OCI-LY1 (cell line): Measurements from ENCODE around the gene IZUMO1.

Experiments used
- CTCF ChIP-seq: fragments of 200-600 bp; sonication (generic), shearing (Covaris generic); IDR thresholded peaks from 2 replicates; pipeline ENCODE4 v1.5.1; 2017; ENCODE audit warnings: mild to moderate bottlenecking, antibody characterized with exemption, low read length, moderate library complexity, mixed read lengths
- EZH2 ChIP-seq: fragments of 200-600 bp; sonication (generic), shearing (Covaris generic); IDR thresholded peaks from 2 replicates; pipeline ENCODE4 v1.8.0; 2017; ENCODE audit warnings: borderline replicate concordance, mixed run types, mild to moderate bottlenecking, antibody characterized with exemption, low read length, moderate library complexity, mixed read lengths

DNA sequence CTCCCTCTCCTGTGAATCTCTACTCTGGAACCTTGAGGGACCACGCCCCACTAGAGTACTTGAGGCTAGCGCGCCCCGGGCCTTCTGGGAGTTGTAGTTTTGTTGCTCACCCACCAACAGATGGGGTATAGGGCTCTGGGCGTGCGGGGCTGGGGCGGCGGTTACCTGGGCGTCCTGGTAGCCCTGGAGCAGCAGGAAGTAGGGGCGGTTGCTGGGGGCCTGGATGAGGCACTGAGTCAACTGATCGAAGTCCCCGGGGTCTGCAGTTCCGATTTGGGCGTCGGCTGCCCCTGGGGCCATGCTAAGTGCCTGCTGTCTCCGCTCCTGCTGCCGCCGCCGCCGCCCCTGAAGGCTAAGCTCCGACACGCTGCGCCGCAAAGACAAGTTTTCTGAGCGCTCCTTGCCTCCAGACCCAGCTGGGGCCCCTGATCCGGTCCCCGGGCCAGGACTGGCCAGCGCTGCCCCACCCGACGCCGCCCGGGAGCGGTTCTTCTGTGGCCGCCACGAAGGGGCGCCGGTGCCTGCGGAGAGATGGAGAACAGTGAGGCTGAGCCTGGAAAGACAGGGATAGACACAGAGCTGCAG, 11.6 kb downstream of the IZUMO1 start:
- no peak for TF ChIP-seq CTCF
- TF ChIP-seq EZH2, result no peak
